RWPE2 (cell line): ENCODE results near the gene CLEC16A.

ENCODE experiments used
- ATAC-seq: fragments of 200-7000 bp; cut with Tn5 transposase; 3 replicates; pipeline ENCODE4 v1.9.1; 2021; ENCODE audit warnings: low read depth
- DNase-seq: peaks from one replicate; pipeline ENCODE4 v3.0.0-alpha.2; 2020; ENCODE audit warnings: low spot score
- H3K27ac ChIP-seq: fragments of 450-650 bp; 2 replicates; pipeline ENCODE4 v1.5.1; 2017; ENCODE audit warnings: mild to moderate bottlenecking; ENCODE audit not compliant: poor library complexity, severe bottlenecking
- H3K27me3 ChIP-seq: fragments of 250-450 bp; sonication (Bioruptor Pico); 2 replicates; pipeline ENCODE4 v1.5.1; 2021; ENCODE audit warnings: mild to moderate bottlenecking, moderate library complexity; ENCODE audit not compliant: insufficient read depth, poor library complexity, severe bottlenecking
- H3K36me3 ChIP-seq: fragments of 250-450 bp; sonication (Bioruptor Pico); 2 replicates; pipeline ENCODE4 v1.5.1; 2020; ENCODE audit warnings: low read depth, mild to moderate bottlenecking, moderate library complexity
- H3K4me1 ChIP-seq: fragments of 250-450 bp; sonication (Bioruptor Pico); 2 replicates; pipeline ENCODE4 v1.5.1; 2021; ENCODE audit warnings: mild to moderate bottlenecking, moderate library complexity; ENCODE audit not compliant: insufficient read depth, poor library complexity, severe bottlenecking
- H3K4me3 ChIP-seq: fragments of 250-450 bp; sonication (Bioruptor Pico); 2 replicates; pipeline ENCODE4 v1.5.1; 2021; ENCODE audit warnings: mild to moderate bottlenecking, moderate library complexity; ENCODE audit not compliant: severe bottlenecking
- H3K9me3 ChIP-seq: fragments of 250-450 bp; sonication (Bioruptor Pico); 2 replicates; pipeline ENCODE4 v1.5.1; 2021; ENCODE audit warnings: mild to moderate bottlenecking, moderate library complexity; ENCODE audit not compliant: severe bottlenecking
- CTCF ChIP-seq: fragments of 450-650 bp; IDR thresholded peaks from one replicate; pipeline ENCODE4 v1.5.1; 2017; ENCODE audit warnings: mild to moderate bottlenecking, moderate library complexity; ENCODE audit not compliant: poor library complexity, severe bottlenecking

Gene CLEC16A

DNA sequence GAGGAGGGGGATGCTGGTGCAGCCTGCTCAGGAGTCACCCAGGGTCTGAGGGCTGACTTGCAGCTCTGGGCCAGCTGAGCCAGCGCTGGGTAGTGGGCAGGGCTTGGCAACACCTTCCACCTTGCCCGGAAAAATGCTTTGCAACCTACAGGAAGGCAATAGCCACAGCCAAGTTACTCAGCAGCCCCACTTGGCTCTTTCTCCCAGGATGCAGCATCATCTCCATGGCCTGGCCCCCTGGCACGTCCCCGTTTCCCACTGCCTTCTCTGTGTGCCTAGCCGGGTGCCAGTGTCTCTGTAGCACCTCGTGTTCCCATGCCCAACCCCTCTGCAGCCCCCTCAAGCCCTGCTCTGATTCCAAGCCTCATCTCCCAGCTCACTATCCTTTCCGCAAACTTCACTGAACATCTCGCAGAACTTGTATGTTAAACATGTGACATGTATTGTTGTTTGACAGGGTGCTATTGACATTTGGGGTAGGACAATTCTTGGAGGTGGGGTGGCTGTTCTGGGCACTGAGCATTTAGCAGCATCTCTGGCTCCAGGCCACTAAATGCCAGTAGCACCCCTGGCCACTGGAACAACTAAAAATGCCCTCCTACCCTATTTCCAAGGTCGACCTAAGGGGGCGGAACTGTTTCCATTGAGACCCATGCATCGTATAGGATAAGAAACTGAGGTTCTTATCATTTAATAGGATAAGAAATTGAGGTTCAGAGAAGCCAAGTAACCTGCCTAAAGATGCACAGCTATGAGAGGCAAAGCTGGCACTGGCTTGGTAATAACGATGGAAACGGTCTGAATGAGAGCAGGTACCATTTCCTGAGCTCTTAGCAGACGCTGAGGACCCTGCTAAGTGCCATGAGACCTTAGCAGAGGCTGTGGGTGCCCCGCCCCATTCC is 14.3 kb upstream of the CLEC16A start:
- DNase-seq (no peak), ATAC-seq (peak; percentile 28; the same call in 2 of the 3 replicates)
- no peaks in the 10 kb centered on the region for H3K4me1 ChIP-seq
- TF ChIP-seq CTCF = no peak
- H3K36me3 ChIP-seq = peaks cover 15% of the 10 kb centered on the region; the same call in 1 of the 2 replicates
- no peak overlapping the region for H3K4me3 ChIP-seq
- H3K27me3 ChIP-seq = no peaks in the 10 kb centered on the region
- no peaks in the 10 kb centered on the region for H3K9me3 ChIP-seq
- no peak overlapping the region for H3K27ac ChIP-seq

GRCh38 chr16:10930755-10931093 is 13.6 kb upstream of the CLEC16A start:
- H3K27me3 ChIP-seq = no peaks in the 10 kb centered on the region
- H3K4me3 ChIP-seq = no peak overlapping the region
- no peaks in the 10 kb centered on the region for H3K9me3 ChIP-seq
- ATAC-seq = peak; percentile 31; the same call in 1 of the 3 replicates
- H3K36me3 ChIP-seq = peaks cover 15% of the 10 kb centered on the region; the same call in 1 of the 2 replicates
- H3K4me1 ChIP-seq = no peaks in the 10 kb centered on the region
- DNase-seq = no peak
- H3K27ac ChIP-seq = no peak overlapping the region
- no peak for TF ChIP-seq CTCF

DNA sequence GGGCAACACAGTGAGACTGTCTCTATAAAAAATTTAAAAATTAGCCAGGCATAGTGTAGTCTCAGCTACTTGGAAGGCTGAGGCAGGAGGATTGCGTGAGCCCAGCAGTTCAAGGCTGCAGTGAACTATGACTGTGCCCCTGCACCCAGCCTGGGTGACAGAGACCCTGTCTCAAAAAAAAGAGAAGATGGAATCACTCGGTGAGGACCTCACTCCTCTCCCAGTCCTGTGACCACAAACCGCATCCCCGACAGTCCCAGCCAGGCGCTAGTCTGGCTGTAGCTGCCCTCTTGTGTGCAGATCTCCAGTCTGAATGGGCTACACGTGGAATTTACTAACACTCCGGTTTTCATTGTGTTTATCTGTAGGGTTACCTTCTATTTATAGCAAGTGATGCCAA is 13.2 kb upstream of the CLEC16A start:
- H3K36me3 ChIP-seq = peaks cover 15% of the 10 kb centered on the region; the same call in 1 of the 2 replicates
- DNase-seq = no peak

GRCh38 chr16:10931977-10932632 is 12.3 kb upstream of the CLEC16A start:
- peaks cover 13% of the 10 kb centered on the region; the same call in 1 of the 2 replicates for H3K36me3 ChIP-seq
- no peaks in the 10 kb centered on the region for H3K4me1 ChIP-seq
- TF ChIP-seq CTCF = no peak

More for the DNA sequence above, 13.2 kb upstream of the CLEC16A start:
- no peaks in the 10 kb centered on the region for H3K9me3 ChIP-seq
- no peak for TF ChIP-seq CTCF
- H3K27ac ChIP-seq = no peak overlapping the region
- H3K4me3 ChIP-seq = no peak overlapping the region
- no peaks in the 10 kb centered on the region for H3K27me3 ChIP-seq
- ATAC-seq = no peak
- no peaks in the 10 kb centered on the region for H3K4me1 ChIP-seq

More at GRCh38 chr16:10931977-10932632, 12.3 kb upstream of the CLEC16A start:
- no peak overlapping the region for H3K4me3 ChIP-seq
- no peaks in the 10 kb centered on the region for H3K27me3 ChIP-seq
- no peak overlapping the region for H3K27ac ChIP-seq
- H3K9me3 ChIP-seq = no peaks in the 10 kb centered on the region
- ATAC-seq (no peak), DNase-seq (no peak)
